NCI-H2227 treated with DMSO at 0.1 percent for 48 hours (cell line): ENCODE data around the gene ERG.
A peak's percentile ranks its signal among the peaks of the same experiment; 100 is the strongest.

Source experiments
- DNase-seq: peaks from one replicate; lab custom pipeline; 2025; lab: John Stamatoyannopoulos, UW

The ERG gene, protein sequence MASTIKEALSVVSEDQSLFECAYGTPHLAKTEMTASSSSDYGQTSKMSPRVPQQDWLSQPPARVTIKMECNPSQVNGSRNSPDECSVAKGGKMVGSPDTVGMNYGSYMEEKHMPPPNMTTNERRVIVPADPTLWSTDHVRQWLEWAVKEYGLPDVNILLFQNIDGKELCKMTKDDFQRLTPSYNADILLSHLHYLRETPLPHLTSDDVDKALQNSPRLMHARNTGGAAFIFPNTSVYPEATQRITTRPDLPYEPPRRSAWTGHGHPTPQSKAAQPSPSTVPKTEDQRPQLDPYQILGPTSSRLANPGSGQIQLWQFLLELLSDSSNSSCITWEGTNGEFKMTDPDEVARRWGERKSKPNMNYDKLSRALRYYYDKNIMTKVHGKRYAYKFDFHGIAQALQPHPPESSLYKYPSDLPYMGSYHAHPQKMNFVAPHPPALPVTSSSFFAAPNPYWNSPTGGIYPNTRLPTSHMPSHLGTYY

DNA sequence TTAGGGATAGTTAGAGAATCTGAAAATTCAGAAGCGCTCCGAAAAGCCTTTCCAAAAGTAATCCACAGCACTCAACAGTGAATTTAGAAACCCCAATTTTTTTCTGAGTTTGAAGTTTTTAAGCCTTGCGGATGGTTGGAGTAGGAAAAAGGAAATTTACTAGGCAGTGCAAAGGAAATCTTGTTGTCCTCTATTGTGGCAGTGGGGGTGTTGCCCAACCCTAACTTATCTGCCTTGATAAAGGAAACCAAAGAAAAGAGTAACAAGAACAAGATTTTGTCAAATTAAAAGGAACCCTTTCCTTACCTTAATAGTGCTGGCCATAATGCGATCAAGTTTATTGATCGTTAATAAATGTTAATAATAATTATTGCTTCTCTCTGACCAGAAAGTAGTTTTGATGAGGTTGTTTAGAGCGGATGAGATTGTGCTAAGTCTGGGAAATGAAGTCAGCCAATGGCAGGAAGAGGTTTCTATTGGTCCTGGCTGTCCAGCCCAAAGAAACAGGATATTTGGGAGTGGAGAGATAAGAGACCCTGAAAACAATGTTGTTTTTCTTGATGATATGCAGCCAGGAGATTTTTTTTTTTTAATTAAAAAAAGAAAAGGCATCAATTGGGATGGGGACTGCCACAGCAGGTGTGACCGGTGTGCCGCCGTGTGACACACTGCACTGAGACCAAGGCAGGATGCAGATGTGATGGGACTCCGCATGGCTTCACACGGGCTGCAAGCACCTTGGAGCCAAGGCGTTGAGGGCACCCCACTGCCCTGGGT lies at the start of gene ERG:
Gene ERG (minus strand): TSS at position 421 of the 777 bp plus-strand sequence. CDS start 97 bp downstream, at position 324.
- DNase-seq: no peak

DNA sequence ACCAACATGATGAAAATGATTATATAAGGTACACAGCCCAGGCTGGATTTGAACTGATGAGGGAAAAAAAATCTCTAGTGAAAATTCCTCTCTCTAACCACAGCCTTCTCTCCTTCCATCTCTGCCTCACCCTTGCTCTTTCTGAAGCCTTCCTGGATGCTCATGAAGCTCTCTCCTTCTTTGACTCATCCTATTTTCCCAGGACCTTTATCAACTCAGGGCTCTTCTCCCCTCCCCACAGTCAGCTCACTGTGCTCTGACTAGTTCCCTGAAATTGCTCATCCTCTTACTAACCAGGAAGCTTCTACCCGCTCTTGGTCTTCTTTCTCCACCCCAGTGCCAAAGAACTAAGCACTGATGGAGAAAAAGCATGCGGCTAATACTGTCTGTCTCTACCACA lies 46.4 kb upstream of the ERG start:
- no peak for DNase-seq

DNA sequence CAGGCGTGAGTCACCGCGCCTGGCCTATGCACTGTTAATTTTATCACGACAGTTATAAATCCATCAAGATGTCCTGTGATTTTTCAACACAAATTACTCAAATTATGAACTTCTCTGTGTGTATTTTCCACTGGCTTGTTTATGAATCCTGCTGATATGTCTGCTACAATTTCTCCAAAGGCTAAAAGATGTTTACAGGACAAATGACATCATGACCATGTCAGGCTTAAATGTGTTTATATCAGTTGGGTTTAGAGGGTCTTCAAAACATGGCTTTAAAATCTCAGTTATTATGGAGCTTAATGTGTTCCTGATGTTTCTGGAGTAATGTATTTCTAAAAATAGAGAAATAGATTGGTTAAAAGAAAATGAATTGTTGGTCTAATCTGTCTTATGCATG lies 44.0 kb upstream of the ERG start:
- no peak for DNase-seq

DNA sequence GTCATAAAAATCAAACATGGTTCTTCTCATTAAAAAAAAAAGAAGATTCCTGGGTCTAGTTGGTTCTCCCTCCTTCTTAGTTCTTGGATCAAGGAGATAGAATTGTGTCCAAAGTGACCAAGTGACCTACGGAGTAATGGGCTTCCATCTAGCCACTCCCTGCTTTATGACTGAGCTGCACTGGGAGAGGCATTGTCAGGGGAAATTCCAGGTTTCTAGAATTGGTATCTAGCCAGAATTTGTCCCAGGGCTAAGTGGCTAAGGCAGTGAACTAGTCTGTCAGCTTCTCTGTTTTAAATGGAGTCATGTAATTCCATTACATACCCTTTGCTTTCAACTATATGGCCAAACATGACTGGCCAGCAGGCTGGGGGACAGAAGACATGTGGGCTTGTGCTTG lies 40.1 kb upstream of the ERG start:
- no peak for DNase-seq

DNA sequence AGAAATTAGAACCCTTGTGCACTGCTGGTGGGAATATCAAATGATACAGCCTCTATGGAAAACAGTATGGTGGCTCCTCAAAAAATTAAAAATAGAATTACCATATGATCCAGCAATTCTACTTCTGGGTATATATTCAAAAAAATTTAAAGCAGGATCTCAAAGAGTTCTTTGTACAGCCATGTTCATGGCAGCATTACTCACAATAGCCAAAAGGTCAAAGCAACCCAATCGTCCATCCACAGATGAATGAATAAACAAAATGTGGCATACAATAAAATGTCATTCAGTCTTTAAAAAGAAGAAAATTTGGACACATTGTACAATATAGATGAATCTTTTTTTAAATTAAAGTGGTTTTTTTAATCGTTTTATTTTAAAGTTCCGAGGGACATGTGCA lies 36.3 kb upstream of the ERG start:
- no peak for DNase-seq

DNA sequence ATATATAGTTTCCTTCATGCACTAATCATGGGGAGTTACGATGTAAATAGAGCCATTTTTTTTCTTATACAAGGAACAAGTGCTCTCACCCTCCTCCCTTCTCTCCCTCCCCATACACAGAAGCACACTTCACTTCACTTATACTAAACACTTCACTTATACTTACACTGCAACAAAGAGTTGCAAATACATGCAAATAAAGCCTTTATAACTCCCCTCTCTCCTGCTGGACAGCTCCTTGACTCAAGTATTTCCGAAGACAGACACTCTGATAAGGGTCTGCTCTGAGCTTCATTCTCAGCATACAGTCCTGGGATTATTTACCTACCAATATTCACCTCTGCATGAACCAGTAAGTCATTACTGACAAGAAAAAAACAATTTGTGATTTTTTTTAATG lies 35.6 kb upstream of the ERG start:
- DNase-seq: no peak

DNA sequence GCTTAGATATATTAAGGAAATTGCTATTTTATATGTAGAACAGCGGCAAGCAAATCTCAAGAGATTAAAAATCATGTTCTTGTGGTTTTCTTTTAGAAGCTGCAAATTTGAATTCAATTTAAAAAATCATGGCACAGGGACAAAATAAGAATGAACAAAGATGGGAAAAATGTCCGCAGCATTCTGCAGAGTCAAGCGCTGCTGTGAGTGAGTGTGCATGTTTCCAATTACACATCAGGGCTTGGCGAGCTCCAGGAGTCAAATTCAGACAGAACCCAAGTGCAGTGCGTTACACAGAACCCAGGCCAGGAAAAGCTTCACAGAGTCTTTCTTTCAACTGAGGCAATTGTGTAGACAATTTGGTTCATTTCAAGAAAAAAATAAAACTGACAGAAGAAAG lies 33.3 kb upstream of the ERG start:
- DNase-seq: no peak

DNA sequence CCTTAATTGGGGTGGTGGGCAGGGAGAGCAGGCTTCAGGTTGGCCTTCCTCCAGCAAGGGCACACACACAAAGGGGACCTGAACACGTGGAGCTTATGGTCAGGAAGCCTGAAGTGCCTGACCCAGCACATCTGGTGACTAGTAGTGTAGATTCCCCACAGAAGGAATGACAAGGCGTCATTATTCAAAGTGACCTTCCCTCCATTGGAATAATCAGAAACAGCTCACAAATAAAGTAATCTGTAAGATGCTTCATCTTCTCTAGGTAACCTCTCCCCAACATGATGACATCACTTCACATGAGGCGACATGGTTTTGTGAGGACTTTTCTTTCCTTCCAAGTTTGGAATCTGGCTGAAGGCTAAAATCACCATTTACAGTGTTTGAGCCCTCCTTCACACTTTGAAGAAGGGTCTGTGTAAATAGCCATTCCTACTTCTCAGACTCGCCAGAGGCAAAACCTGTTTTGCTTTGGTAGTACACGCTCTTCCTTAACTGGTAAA lies 32.8 kb upstream of the ERG start:
- DNase-seq: no peak

DNA sequence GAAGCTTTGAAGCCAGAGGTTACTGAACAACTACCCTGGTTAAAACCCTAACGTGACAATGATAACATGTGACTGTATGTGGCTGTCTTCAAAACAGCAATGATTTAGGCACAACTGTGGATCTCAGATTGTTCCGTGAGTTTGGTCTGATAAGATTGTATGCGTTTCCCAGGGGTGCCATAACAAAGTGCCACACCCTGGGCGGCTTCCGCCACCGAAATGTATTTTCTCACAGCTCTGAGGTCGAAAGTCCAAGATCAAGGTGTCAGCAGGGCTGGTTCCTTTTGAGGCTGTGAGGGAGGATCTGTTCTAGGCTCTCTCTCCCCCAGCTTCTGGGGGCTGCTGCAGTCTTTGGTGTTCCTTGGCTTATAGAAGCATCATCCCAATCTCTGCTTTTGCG lies 29.5 kb upstream of the ERG start:
- DNase-seq: no peak

DNA sequence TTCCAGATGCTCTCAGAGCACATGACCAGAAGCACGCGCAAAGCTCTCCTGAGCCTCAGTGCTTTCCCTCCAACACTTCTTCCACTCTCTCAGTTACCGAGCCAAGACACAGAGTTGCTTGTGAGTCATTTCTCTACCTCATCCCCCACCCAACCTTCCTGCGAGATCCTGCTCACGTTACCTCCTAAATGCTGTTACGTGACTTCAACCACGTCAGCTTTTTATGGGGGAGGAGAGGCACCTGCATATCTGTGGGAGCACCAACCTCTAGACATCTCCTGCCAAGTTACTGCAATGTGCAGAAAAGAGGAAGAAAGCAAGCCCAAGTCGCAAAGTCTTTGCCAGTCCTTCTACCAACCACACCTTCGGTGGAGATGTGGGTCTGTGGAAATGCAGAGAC lies 27.2 kb upstream of the ERG start:
- DNase-seq: no peak

DNA sequence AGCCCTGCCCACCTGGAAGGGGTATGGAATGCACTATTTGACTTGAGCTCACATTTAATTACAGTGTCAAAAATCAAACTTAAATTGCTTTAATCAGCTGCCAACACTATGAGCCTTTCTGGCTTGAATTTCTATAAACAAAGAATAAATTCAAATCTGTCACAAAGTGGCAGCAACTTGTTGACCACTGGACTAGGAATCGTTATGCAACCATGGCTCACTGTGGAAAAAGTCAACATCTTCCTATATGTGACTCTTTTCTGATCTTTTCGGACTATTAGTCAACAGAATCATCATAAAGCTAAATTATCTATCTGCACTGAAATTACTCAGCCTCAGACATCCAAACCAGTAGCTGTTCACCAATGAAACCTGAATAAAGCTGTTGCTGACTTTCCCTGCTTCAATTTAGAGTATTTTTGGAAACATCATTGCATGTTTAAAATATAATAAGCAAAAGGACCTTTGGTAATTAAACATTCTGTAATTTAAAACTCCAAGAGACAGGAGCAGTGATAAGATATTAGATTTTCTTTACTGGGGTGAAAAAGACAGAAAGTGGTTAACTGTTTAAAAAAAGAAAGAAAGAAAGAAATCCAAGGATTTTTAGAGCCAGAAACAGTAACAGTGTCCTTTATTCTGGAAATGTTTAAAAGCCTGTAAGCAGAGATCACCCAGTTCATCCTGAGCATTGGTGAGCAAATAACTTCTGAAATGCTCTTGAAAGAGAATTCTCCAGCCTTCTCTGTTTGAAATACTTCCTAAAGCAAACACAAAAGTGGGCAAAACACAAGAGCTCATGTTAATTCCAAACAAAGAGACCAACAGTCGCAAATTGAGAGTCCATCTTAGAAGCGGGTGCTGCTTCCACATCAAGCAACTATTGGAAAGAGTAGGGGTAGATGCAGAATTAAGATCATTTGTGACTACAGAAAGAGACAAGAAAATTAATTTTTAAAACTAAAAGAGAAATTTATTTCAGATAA lies 26.2 kb upstream of the ERG start:
- DNase-seq: no peak

DNA sequence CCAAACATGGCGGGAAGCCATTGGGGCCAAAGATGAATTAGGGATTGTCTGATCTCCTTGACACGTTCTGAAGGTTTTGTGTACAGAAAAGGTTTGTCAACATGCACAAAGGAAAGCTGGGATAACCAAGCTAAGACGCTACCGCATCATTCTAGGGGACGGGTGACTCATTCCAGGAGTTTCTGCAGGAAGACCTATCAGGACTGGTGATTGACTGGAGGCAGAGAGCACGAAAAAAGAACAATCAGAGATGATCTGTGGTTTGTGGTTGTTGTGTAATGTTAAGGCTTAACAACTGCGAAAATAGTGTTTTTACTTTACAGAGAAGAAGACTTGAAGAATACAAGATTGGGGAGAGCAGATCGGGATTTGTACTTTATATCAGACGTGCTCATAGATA lies 22.2 kb upstream of the ERG start:
- DNase-seq: no peak

DNA sequence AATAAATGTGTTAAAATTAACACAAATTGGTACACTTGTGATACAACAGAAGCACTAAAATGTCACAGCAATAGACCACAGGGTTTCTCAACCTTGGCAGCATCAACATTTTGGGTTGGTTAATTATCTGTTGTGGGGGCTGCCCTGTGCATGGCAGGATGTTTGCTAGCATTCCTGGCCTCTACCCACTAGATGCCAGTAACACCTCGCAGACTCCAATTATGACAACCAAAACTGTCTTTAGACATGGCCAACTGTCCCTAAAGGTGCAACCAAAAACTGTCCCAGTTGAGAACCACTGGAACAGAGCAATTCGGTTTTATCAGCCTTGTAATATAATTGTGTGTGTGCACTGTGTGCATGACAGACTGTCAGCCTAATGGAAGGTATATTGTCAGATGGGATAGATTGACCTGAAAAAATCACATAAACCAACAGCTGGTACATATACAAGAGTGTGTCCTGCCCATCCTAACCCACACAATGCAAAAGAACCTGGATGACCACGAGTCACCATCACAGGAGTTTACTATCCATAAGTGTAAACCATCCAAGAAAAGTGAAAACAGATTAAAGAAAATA lies 13.5 kb upstream of the ERG start:
- DNase-seq: no peak

DNA sequence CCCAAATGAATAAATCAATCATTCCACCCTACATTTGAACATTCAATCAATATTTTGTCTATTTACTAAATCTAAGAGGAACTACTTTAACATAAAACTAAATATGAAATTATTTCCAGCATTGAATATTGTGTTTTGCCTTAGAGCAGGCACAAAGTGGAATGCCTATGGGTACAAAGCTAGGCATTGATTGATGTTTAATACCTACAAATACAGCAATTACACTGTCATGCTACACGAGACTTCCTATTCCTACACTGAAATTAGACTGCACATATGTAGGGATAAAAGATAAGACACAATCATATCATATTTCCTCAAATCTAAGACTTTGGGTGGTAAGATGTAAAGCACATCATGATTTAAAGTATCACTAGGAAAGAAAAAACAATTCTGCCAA lies 12.9 kb upstream of the ERG start:
- no peak for DNase-seq

DNA sequence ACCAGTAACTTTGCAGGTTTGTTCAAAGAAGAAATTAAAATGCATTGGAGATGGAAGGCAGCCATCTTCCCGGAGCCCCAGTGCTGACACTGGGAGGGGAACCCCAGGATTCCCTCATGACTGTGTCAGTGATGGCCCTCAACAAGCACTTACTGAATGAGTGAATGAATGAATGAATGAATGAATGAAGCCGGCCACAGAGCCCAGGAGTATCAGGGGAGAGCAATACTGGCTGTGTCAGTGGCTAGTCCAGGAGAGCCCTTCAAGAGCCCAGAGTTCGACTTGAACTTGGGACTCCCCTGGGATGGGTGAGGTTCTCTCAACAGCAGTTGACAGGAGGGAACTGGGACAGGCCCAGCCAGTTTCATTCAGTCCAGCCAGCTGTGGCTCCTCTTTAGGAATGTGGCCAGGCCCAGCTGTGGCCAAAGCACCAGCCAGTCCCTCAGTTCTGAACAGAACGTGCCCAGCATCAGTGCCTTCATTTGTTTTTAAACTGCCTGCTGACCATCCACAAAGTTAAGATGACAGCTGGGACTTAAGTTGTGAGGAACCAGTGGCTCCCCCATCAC lies 9.2 kb upstream of the ERG start:
- no peak for DNase-seq

DNA sequence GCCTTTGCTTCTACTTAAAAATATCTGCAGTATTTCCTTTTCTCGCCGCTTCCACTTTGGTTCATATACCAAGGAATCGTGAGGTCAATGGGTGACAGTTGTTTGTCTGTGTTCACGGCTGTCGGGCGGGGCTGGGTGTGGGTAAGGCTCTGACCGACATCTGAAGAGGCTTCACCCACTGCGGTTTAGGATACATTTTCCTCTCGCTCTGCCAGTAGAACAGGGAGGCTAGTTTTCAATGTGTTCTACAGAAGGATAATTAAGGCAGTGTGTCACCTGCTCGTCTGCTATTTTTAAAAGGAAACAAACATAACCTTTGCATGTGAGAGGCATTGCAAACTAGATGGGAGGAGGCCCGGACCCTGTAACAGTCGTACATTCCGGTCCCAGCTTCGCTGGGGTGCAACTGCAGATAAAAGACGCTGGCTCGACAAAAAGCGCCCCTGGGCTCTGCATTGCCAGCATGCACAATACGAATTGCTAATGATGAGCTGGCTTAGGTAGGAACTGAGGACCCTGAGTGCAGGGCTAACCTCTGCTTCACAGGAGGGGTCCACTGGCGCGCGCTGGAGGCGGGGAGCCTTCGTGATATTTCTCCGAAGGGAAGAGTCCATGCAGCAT lies 8.5 kb upstream of the ERG start:
- no peak for DNase-seq

DNA sequence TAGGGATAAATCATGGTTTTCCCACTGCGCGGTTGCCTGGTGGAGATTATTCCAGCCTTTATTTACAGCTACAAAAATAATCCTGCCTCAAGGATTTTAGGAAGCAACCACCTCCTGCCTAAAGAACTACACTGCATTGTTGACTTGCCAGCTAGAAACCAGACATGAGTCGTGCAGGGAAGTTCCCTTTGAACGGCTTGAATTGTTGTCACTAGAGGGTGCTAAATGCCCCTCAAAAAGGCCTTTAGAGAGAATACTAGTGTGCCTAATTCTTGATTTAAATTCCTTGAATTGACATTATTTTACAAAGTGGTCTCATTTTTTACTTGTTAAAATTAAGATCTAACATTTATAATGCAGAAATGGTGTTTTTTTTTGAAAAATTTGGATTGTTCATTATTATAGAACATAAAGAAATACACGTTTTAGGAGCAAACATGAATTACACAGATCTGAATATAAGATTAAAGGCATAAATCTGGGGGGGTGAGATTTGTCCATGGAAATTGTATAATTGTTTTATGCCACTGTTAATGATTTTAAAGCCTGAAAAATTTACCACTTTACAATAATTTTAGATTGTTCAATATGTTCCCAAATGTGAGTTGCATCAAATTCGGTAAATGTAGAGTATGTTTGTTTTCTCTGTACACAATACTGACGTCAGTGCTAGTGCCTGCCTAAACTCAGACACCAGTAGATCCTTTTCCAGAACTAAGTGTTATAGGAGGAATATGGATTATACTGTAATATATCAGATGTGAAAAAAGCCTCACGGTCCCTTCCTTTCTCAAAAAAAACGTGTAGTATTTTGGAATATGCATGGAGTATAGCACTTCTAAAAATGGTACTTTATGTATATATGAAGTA lies 7.6 kb upstream of the ERG start:
- peak; percentile 13 for DNase-seq

DNA sequence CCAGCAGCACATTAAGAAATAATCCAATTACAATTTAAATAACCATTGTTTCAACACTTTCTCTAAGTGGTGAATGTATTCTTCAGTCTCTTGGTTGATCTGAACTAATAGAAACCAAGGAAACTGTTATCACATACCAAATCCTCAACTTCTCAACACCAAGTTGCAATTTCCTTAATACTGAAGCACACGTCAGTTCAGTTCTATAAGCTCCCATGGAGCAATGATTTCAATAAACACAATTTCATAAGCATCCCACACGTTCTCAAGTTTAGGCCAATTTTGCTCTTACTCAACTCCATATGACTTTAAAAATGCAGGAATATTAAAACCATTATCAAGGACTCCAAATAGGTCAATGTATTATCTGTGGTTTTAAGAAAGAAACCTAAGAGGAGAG lies 5.8 kb upstream of the ERG start:
- DNase-seq: no peak

DNA sequence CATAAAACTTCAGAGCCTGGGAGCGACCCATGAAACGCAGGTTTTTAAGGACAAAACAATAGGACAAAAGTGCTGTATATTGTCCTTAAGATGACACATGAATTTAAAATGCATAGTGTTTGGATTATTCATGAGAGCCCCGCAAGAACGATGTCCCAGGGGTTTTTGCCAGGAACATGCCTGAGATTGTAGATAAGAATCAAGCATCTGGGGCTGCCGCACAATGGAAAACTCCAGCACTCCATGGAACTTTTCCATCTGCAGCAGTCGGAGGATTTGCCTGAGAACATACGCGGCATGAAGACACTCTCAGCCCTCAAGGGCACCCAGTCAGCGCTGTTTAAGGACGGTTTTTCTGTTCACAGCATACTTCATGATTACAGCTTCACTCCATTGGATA lies 5.3 kb upstream of the ERG start:
- DNase-seq: no peak

DNA sequence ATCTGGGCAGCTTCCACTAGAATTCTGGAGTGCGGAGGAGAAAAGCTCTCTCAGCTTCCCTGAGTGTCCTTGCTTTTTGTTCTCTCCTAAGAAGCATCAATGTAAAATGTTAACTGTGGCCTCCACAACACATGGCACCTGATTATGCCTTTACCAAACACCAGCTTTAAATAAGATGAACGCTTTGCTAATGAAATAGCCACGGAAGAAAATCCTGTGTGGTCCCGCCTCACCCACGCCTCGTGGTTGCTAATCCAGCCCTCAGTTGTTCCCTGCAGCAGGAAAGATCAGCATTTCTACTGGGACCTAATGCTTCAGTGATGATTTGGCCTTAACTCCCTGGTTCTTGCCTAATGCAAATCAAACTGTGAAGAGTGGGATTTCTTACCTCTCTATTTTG lies 1.8 kb upstream of the ERG start:
- no peak for DNase-seq
